GM12875 (cell line): Measurements from ENCODE around the gene LLGL2.

ENCODE experiments used
- H3K4me3 ChIP-seq: one replicate; pipeline ENCODE4 v1.5.1; 2011; ENCODE audit warnings: low read depth, low read length, control low read depth
- CTCF ChIP-seq: IDR thresholded peaks from 2 replicates; pipeline ENCODE4 v1.5.1; 2011; ENCODE audit warnings: low read depth, mild to moderate bottlenecking, control low read depth, inconsistent platforms, low read length, moderate library complexity, borderline replicate concordance; ENCODE audit not compliant: insufficient read depth

LLGL2 gene

GRCh38 chr17:75570034-75570676 is 44.7 kb downstream of the LLGL2 start:
- TF ChIP-seq CTCF: no peak
- H3K4me3 ChIP-seq: no peak overlapping the region

GRCh38 chr17:75570772-75571171 is 45.3 kb downstream of the LLGL2 start:
- no peak for TF ChIP-seq CTCF
- no peak overlapping the region for H3K4me3 ChIP-seq

- no peak overlapping the region for H3K4me3 ChIP-seq
These were observed 45.8 kb downstream of the LLGL2 start for GRCh38 chr17:75571197-75571884.

GRCh38 chr17:75571885-75572215 is 46.4 kb downstream of the LLGL2 start:
- TF ChIP-seq CTCF: no peak
- H3K4me3 ChIP-seq: no peak overlapping the region

More at GRCh38 chr17:75571197-75571884, 45.8 kb downstream of the LLGL2 start:
- no peak for TF ChIP-seq CTCF

- no peak for TF ChIP-seq CTCF
- H3K4me3 ChIP-seq: no peak overlapping the region
These were observed 47.4 kb downstream of the LLGL2 start for GRCh38 chr17:75572713-75573539.

GRCh38 chr17:75573540-75573957 is 48.1 kb downstream of the LLGL2 start:
- H3K4me3 ChIP-seq: no peak overlapping the region
- TF ChIP-seq CTCF: no peak

- H3K4me3 ChIP-seq: no peak overlapping the region
- no peak for TF ChIP-seq CTCF
These were observed 48.5 kb downstream of the LLGL2 start for GRCh38 chr17:75573994-75574393.
